GM18526 (cell line): ENCODE results near the gene COASY.
A peak's percentile ranks its signal among the peaks of the same experiment; 100 is the strongest.

Experiments
- POLR2A ChIP-seq: IDR thresholded peaks from 3 replicates; pipeline ENCODE4 v1.6.1; 2011; ENCODE audit not compliant: insufficient read length; ENCODE audit errors: extremely low read depth

The COASY gene

DNA sequence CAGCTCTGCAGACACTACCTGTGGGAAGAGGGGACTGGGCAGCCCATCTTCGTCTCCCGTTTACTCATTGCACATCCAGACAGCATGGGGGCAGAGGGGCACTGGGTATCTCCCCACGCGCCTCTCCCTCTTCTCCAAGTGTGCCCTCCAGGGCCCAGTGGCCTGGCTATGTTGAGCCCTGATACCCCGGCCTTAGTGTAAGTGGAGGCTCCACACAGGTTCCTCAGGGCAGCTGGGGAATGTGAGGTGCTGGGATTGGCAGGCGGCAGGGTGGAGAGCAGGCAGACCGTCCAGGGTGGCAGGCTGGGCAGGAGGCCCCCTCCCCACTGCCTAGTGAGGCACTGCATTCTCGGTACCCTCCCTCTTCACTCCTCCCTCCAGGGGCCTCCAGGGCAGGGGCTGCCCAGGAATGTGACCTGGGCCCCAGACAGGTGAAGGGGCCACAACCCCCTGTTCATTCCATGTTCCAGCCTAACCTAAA, 39.1 kb upstream of the COASY start:
- TF ChIP-seq POLR2A: no peak

- no peak for TF ChIP-seq POLR2A
Observed at GRCh38 chr17:42525221-42525620, 36.7 kb upstream of the COASY start.

GRCh38 chr17:42526031-42526444, 35.9 kb upstream of the COASY start:
- TF ChIP-seq POLR2A: no peak

DNA sequence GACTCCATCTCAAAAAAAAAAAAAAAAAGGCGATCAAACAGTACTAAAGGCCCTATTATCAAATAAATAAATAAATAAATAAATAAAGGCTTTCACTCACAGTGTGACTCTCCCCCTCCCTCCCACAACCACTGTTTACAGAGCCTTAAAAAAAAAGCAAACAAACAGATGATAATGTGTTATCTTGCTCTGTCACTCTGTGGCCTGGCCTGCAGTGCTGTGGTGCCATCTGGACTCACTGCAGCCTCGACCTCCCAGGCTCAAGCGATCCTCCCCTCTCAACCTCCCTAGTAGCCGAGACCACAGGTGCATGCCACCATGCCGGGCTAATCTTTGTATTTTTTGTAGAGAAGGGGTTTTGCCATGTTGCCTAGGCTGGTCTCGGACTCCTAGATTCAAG, 34.0 kb upstream of the COASY start:
- TF ChIP-seq POLR2A: no peak

- TF ChIP-seq POLR2A: no peak
Observed at GRCh38 chr17:42529061-42529460, 32.9 kb upstream of the COASY start.

GRCh38 chr17:42530952-42531454, 30.9 kb upstream of the COASY start:
- TF ChIP-seq POLR2A: no peak

DNA sequence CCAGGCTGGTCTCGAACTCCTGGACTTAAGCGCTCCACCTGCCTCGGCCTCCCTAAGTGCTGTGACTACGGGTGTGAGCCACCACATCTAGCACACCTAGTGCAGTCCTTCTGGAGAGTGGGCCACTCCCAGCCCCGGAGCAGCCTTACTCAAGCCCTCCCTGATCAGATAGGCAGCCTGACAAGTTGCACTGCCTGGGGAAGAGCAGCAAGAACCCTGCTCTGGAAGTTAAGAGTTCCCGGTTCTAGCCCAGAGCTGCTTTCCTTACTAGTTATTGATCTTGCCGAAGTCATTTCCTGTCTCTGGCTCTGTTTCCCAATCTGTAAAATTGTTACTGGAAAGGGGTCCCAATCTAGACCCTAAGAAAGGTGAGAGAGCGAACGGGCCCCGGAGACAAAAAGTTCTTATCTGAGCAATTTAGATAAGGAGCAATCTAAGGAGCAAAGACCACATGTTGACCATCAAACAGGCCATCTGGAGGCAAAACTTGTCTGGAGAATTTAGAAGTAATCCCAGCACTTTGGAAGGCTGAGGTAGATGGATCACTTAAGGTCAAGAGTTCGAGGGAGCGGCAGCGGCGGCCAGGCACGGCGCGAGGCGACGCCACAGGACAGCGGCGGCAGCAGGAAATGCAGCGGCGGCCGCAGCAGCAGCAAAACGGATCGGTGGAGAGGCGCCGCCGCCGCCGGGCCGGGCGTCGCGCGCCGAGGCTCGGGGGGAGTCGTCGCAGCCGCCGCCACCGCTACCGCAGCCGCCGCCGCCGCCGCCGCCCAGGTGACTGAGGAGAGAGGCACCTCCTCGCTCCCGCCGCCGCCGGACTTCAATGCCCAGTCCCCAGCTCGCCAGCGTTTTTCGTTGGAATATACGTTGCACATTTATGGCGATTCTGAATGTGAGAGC, 30.2 kb upstream of the COASY start:
- peak; percentile 19 for TF ChIP-seq POLR2A

- TF ChIP-seq POLR2A: no peak
Observed at GRCh38 chr17:42535155-42536047, 26.5 kb upstream of the COASY start.

GRCh38 chr17:42536048-42536371, 25.9 kb upstream of the COASY start, which contains the start of gene NAGLU:
Gene NAGLU, plus strand, starts transcription at chr17:42536241. Its CDS starts 32 bp downstream, at chr17:42536273.
- TF ChIP-seq POLR2A: peak; percentile 77

- peak; percentile 20 for TF ChIP-seq POLR2A
Observed at GRCh38 chr17:42536372-42537155, 25.4 kb upstream of the COASY start.

DNA sequence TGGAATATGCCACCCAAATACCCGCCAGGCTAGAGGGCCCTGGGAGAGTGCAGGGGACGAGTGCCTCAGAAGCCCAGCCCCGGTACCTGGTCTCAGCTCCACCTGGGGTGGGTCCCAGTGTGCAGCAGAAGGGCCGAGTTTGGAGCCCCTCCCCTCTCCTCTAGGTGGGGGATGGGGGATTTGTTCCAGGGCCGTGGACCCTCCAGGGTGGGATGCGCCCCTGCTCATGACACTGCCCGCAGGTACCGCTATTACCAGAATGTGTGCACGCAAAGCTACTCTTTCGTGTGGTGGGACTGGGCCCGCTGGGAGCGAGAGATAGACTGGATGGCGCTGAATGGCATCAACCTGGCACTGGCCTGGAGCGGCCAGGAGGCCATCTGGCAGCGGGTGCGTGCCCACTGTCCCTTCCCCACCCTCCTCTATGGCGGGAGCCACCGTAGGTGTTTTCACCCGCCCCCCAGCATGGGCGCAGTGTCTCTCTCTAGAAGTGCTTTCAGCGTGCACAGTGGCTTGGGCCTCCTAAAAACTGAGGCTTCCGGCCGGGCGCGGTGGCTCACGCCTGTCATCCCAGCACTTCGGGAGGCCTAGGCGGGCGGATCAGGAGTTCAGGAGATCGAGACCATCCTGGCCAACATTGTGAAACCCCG, 24.7 kb upstream of the COASY start:
- TF ChIP-seq POLR2A: no peak

- no peak for TF ChIP-seq POLR2A
Observed at GRCh38 chr17:42537826-42538451, 24.0 kb upstream of the COASY start.

DNA sequence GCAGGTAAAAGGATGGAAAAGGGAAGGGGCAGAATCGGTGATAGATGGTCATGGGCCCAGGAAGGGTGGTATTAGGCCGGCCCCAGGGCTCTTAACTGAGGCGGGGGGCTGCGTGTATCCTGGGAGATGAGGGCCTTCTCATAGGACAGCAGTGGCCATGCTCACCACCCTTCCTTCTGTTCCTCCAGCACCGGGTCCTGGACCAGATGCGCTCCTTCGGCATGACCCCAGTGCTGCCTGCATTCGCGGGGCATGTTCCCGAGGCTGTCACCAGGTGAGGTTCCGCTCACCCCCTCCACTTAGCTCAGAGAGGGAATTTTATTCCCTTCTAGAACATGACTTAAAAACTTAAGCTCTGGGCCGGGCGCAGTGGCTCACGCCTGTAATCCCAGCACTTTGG, 23.5 kb upstream of the COASY start:
- TF ChIP-seq POLR2A: no peak

DNA sequence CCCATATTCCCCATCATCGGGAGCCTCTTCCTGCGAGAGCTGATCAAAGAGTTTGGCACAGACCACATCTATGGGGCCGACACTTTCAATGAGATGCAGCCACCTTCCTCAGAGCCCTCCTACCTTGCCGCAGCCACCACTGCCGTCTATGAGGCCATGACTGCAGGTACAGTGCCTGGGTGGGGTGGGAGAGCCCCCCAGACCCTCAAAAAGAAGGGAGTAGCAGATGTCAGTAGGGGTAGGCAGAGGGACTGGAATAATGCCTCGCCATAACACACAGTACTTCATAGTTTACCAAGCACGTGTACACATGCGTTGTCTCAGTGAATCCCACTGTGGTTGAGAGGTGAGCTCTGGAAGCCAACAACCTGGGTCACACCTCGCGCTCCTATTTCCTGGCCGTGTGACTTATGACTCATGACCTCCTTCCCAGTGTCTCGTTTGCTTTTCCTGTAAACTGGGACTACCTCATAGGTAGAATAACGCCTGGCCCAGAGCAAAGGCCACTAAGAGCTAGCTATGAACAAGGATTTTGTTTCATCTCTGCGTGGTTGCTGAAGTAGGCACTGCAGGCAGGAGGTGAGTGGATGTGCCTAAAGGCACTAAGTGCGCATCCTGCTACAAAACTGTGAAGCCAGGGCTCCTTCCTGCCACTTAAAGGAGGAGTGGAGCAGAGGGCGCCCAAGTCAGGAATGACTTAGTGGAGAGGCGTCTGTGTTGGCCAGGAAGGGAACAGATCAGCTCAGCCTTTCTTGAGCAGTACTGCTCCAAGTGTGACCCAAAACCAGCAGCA, 20.7 kb upstream of the COASY start:
- TF ChIP-seq POLR2A: no peak
